Neural cell (in vitro differentiated cells): ENCODE measurements around the gene YAE1. TPM values are rescaled to one million over a fixed set of nuclear protein-coding genes. Genes with fewer than 3 reads are reported as not detected.

Experiments used
- H2AFZ ChIP-seq: fragments of 200-600, 300-800 bp; sonication (generic), shearing (Covaris generic); 2 replicates; pipeline ENCODE4 v1.6.0; 2014; ENCODE audit warnings: low read depth, mild to moderate bottlenecking, antibody characterized with exemption, low read length, moderate library complexity
- H3F3A ChIP-seq: fragments of 200-600 bp; shearing (Covaris generic); 2 replicates; pipeline ENCODE4 v1.6.1; 2016; ENCODE audit warnings: mild to moderate bottlenecking, moderate library complexity, mixed read lengths, antibody characterized with exemption, low read length; ENCODE audit not compliant: insufficient read depth, poor library complexity, severe bottlenecking
- H3K27ac ChIP-seq: fragments of 200-600, 300-800 bp; sonication (generic), shearing (Covaris generic); 2 replicates; pipeline ENCODE4 v1.5.1; 2014; ENCODE audit warnings: mild to moderate bottlenecking, low read length, moderate library complexity
- H3K27me3 ChIP-seq: fragments of 300-800, 200-600 bp; sonication (generic), shearing (Covaris generic); 2 replicates; pipeline ENCODE4 v1.6.0; 2014; ENCODE audit warnings: mild to moderate bottlenecking, low read depth, low read length, moderate library complexity; ENCODE audit not compliant: insufficient read depth
- H3K36me3 ChIP-seq: fragments of 300-800, 200-600 bp; sonication (generic), shearing (Covaris generic); 2 replicates; pipeline ENCODE4 v1.5.1; 2014; ENCODE audit warnings: mild to moderate bottlenecking, antibody characterized with exemption, low read length, moderate library complexity; ENCODE audit not compliant: insufficient read depth
- H3K4me2 ChIP-seq: fragments of 300-800, 200-600 bp; sonication (generic), shearing (Covaris generic); 2 replicates; pipeline ENCODE4 v1.6.0; 2014; ENCODE audit warnings: mild to moderate bottlenecking, low read length
- H3K4me3 ChIP-seq: fragments of 300-800, 200-600 bp; sonication (generic), shearing (Covaris generic); 2 replicates; pipeline ENCODE4 v1.5.1; 2014; ENCODE audit warnings: mild to moderate bottlenecking, low read length, moderate library complexity
- H3K79me2 ChIP-seq: fragments of 200-600 bp; shearing (Covaris generic); replicated peaks from 2 replicates; pipeline ENCODE4 v1.6.0; 2014; ENCODE audit warnings: mild to moderate bottlenecking, low read length, moderate library complexity; ENCODE audit not compliant: insufficient read depth
- H3K9ac ChIP-seq: fragments of 300-800, 200-600 bp; sonication (generic), shearing (Covaris generic); 2 replicates; pipeline ENCODE4 v1.6.1; 2016; ENCODE audit warnings: mild to moderate bottlenecking, low read length, mixed read lengths
- H3K9me2 ChIP-seq: fragments of 200-600 bp; shearing (Covaris generic); 2 replicates; pipeline ENCODE4 v1.6.1; 2016; ENCODE audit warnings: mild to moderate bottlenecking, low read length, mixed read lengths; ENCODE audit not compliant: insufficient read depth
- H3K9me3 ChIP-seq: fragments of 200-600, 300-800 bp; sonication (generic), shearing (Covaris generic); 2 replicates; pipeline ENCODE4 v1.6.1; 2016; ENCODE audit warnings: mild to moderate bottlenecking, mixed run types, low read length, moderate library complexity, mixed read lengths
- H4K20me1 ChIP-seq: fragments of 200-600 bp; shearing (Covaris generic); 2 replicates; pipeline ENCODE4 v1.6.1; 2016; ENCODE audit warnings: mild to moderate bottlenecking, mixed run types; ENCODE audit not compliant: insufficient read depth
- EP300 ChIP-seq: fragments of 450-650 bp; conservative IDR thresholded peaks from 2 replicates; pipeline ENCODE4 v1.6.1; 2014; ENCODE audit warnings: antibody characterized with exemption, mild to moderate bottlenecking, moderate library complexity; ENCODE audit not compliant: poor library complexity, severe bottlenecking
- EZH2 ChIP-seq: fragments of 200-600, 300-800 bp; shearing (Covaris generic), sonication (generic); IDR thresholded peaks from 2 replicates; pipeline ENCODE4 v1.6.1; 2014; ENCODE audit warnings: antibody characterized with exemption, low read length, borderline replicate concordance, mild to moderate bottlenecking; ENCODE audit not compliant: insufficient read depth, poor library complexity, severe bottlenecking
- MXI1 ChIP-seq: fragments of 450-650 bp; conservative IDR thresholded peaks from 2 replicates; pipeline ENCODE4 v1.6.1; 2014; ENCODE audit warnings: antibody characterized with exemption, mild to moderate bottlenecking; ENCODE audit not compliant: poor library complexity, severe bottlenecking
- POLR2AphosphoS5 ChIP-seq: IDR thresholded peaks from 2 replicates; pipeline ENCODE4 v1.6.1; 2012
- RAD21 ChIP-seq: fragments of 450-650 bp; conservative IDR thresholded peaks from 2 replicates; pipeline ENCODE4 v1.6.1; 2014; ENCODE audit warnings: antibody characterized with exemption, mild to moderate bottlenecking, moderate library complexity
- SMC3 ChIP-seq: fragments of 450-650 bp; conservative IDR thresholded peaks from 2 replicates; pipeline ENCODE4 v1.6.1; 2014; ENCODE audit warnings: antibody characterized with exemption, mild to moderate bottlenecking, moderate library complexity; ENCODE audit not compliant: poor library complexity
- TAF1 ChIP-seq: IDR thresholded peaks from 2 replicates; pipeline ENCODE4 v1.6.1; 2012; ENCODE audit warnings: low read depth
- polyA plus RNA-seq: library from polyadenylated mRNA; depleted of rRNA; stranded (reverse); fragments of >200 nt; gene quantifications from 2 replicates; pipeline ENCODE4 v1.2.3, GENCODE V29; 2014
- TF ChIP-seq, protein P1 (sequence below): IDR thresholded peaks from 2 replicates; pipeline ENCODE4 v1.6.1; 2012; ENCODE audit warnings: borderline replicate concordance
- TF ChIP-seq, protein P2 (sequence below): fragments of 450-650 bp; IDR thresholded peaks from 2 replicates; pipeline ENCODE4 v1.5.1; 2014; ENCODE audit warnings: antibody characterized with exemption, mild to moderate bottlenecking, moderate library complexity; ENCODE audit not compliant: poor library complexity, severe bottlenecking

YAE1 gene
- polyA plus RNA-seq, 1 donor from 2014 or later: 85.2 TPM

DNA sequence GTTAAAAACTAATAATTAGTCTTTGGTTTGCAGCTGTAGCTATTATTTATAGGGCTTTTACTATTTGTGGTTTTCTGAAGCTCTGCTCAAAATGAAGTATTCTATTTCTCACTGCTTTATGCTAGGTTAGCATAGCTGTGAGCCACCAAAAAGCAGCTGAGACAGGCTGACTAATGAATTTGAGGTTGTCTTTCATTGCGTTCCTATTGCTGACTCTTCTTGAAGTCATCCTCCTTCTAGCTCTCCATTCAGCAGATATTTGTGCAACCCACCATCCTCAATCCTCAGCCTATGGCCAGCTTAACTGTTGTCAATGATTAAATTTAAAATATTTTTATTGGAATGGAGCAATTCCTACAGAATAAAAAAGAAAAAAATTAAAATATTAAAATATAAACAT, 55.1 kb downstream of the YAE1 start:
- H3K79me2 ChIP-seq: peaks cover 33% of the 10 kb centered on the region
- no peaks in the 10 kb centered on the region for H3F3A ChIP-seq
- no peak overlapping the region for H3K4me3 ChIP-seq
- H3K4me2 ChIP-seq: no peak overlapping the region
- no peaks in the 10 kb centered on the region for H3K9me3 ChIP-seq
- H3K36me3 ChIP-seq: no peaks in the 10 kb centered on the region
- no peak for TF ChIP-seq TAF1
- no peak for TF ChIP-seq EP300
- TF ChIP-seq EZH2: no peak
- TF ChIP-seq, protein P1, sequence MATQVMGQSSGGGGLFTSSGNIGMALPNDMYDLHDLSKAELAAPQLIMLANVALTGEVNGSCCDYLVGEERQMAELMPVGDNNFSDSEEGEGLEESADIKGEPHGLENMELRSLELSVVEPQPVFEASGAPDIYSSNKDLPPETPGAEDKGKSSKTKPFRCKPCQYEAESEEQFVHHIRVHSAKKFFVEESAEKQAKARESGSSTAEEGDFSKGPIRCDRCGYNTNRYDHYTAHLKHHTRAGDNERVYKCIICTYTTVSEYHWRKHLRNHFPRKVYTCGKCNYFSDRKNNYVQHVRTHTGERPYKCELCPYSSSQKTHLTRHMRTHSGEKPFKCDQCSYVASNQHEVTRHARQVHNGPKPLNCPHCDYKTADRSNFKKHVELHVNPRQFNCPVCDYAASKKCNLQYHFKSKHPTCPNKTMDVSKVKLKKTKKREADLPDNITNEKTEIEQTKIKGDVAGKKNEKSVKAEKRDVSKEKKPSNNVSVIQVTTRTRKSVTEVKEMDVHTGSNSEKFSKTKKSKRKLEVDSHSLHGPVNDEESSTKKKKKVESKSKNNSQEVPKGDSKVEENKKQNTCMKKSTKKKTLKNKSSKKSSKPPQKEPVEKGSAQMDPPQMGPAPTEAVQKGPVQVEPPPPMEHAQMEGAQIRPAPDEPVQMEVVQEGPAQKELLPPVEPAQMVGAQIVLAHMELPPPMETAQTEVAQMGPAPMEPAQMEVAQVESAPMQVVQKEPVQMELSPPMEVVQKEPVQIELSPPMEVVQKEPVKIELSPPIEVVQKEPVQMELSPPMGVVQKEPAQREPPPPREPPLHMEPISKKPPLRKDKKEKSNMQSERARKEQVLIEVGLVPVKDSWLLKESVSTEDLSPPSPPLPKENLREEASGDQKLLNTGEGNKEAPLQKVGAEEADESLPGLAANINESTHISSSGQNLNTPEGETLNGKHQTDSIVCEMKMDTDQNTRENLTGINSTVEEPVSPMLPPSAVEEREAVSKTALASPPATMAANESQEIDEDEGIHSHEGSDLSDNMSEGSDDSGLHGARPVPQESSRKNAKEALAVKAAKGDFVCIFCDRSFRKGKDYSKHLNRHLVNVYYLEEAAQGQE: no peak
- TF ChIP-seq MXI1: no peak
- TF ChIP-seq RAD21: no peak
- TF ChIP-seq SMC3: no peak
- TF ChIP-seq, protein P2, sequence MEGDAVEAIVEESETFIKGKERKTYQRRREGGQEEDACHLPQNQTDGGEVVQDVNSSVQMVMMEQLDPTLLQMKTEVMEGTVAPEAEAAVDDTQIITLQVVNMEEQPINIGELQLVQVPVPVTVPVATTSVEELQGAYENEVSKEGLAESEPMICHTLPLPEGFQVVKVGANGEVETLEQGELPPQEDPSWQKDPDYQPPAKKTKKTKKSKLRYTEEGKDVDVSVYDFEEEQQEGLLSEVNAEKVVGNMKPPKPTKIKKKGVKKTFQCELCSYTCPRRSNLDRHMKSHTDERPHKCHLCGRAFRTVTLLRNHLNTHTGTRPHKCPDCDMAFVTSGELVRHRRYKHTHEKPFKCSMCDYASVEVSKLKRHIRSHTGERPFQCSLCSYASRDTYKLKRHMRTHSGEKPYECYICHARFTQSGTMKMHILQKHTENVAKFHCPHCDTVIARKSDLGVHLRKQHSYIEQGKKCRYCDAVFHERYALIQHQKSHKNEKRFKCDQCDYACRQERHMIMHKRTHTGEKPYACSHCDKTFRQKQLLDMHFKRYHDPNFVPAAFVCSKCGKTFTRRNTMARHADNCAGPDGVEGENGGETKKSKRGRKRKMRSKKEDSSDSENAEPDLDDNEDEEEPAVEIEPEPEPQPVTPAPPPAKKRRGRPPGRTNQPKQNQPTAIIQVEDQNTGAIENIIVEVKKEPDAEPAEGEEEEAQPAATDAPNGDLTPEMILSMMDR: no peak
- TF ChIP-seq POLR2AphosphoS5: no peak
- H3K27ac ChIP-seq: no peak overlapping the region
- no peaks in the 10 kb centered on the region for H4K20me1 ChIP-seq
- no peaks in the 10 kb centered on the region for H3K9me2 ChIP-seq
- H3K27me3 ChIP-seq: no peaks in the 10 kb centered on the region
- no peak overlapping the region for H2AFZ ChIP-seq
- H3K9ac ChIP-seq: no peak overlapping the region

DNA sequence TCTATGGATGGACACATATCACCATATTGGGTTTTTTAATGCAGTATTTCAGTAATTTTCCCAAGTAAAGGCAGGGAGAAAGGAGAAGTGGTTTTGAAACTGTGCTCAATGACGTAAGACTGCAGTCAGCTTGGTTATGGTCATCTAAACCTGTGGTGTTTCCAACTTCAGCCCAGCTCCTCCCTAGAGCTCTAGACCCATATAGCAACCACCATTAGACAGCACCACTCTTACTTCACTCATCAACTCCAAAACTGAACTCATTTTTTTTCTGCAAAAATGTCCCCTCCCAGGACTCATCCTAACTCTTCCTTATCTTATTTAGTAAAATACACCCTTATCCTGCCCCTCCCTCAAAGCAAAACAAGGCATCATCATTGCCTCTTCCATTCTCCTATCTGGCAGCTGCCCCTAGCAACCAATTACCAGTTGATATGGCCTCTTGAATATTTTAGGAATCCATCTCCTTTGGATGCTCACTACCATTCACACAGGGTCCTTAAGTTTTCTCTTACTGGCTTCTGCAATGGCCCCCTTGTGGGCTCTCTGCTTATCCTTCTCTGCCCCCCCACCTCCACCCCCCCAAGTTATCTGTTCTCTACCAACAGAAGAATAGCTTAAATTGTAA, 55.7 kb downstream of the YAE1 start:
- H4K20me1 ChIP-seq: no peaks in the 10 kb centered on the region

More for the DNA sequence above, 55.7 kb downstream of the YAE1 start:
- Histone ChIP-seq H3K9ac (no peak overlapping the region), H2AFZ (no peak overlapping the region), H3F3A (no peaks in the 10 kb centered on the region), H3K27me3 (no peaks in the 10 kb centered on the region), H3K9me3 (no peaks in the 10 kb centered on the region), H3K4me3 (peak overlapping the region; percentile 74), H3K36me3 (no peaks in the 10 kb centered on the region), H3K9me2 (no peaks in the 10 kb centered on the region), H3K4me2 (peak overlapping the region; percentile 95), H3K27ac (peak overlapping the region; percentile 95), H3K79me2 (peaks cover 39% of the 10 kb centered on the region)
- TF ChIP-seq RAD21: no peak
- no peak for TF ChIP-seq SMC3
- no peak for TF ChIP-seq EP300
- no peak for TF ChIP-seq EZH2
- TF ChIP-seq, protein P1: no peak
- no peak for TF ChIP-seq POLR2AphosphoS5
- no peak for TF ChIP-seq MXI1
- no peak for TF ChIP-seq TAF1
- TF ChIP-seq, protein P2: no peak
